MCF 10A (cell line): ENCODE data around the gene USP48. TPM values are rescaled to one million over a fixed set of nuclear protein-coding genes. Genes with fewer than 3 reads are reported as not detected.

Experiments
- BruUV-seq: library from RNA; stranded (reverse); fragments of 400-500 nt; replicated peaks from 2 replicates; lab custom pipeline; 2021; lab: Mats Ljungman, UMichigan
- CTCF ChIA-PET: fragments of 300-600 bp; sonication (Branson Sonifier 250); formaldehyde crosslinking; extraction: SDS; loops from one replicate; lab custom pipeline; 2021; ENCODE audit warnings: antibody characterized with exemption, inconsistent platforms; lab: Yijun Ruan, JAX
- POLR2A ChIA-PET: fragments of 300-600, 350-650 bp; sonication (Branson Sonifier 250); formaldehyde crosslinking; extraction: SDS; loops from one replicate; lab custom pipeline; 2020; ENCODE audit warnings: antibody characterized with exemption, inconsistent platforms; lab: Yijun Ruan, JAX
- DNase-seq: peaks from one replicate; pipeline ENCODE4 v3.0.0-alpha.2; 2018; ENCODE audit not compliant: unreplicated experiment
- H3K27ac Mint-ChIP-seq: one replicate; pipeline ENCODE4 v1.8.0; 2022; ENCODE audit warnings: mild to moderate bottlenecking, low read depth, mixed read lengths; ENCODE audit not compliant: unreplicated experiment
- H3K27me3 Mint-ChIP-seq: one replicate; pipeline ENCODE4 v1.8.0; 2022; ENCODE audit warnings: mixed read lengths; ENCODE audit not compliant: insufficient read depth, unreplicated experiment
- H3K36me3 Mint-ChIP-seq: one replicate; pipeline ENCODE4 v1.8.0; 2022; ENCODE audit warnings: mild to moderate bottlenecking, moderate library complexity, mixed read lengths; ENCODE audit not compliant: insufficient read depth, unreplicated experiment
- H3K4me1 Mint-ChIP-seq: one replicate; pipeline ENCODE4 v1.8.0; 2022; ENCODE audit warnings: mixed read lengths; ENCODE audit not compliant: insufficient read depth, unreplicated experiment
- H3K4me3 Mint-ChIP-seq: one replicate; pipeline ENCODE4 v1.8.0; 2022; ENCODE audit warnings: mild to moderate bottlenecking, moderate library complexity, mixed read lengths; ENCODE audit not compliant: unreplicated experiment
- H3K9me3 Mint-ChIP-seq: one replicate; pipeline ENCODE4 v1.8.0; 2022; ENCODE audit warnings: mixed read lengths; ENCODE audit not compliant: unreplicated experiment
- CTCF ChIP-seq: fragments of 200-600 bp; IDR thresholded peaks from one replicate; pipeline ENCODE4 v1.8.0; 2022; ENCODE audit warnings: antibody characterized with exemption, mild to moderate bottlenecking; ENCODE audit not compliant: unreplicated experiment
- intact Hi-C: fragments of 100-400 bp; cut with micrococcal nuclease; formaldehyde crosslinking; loops from 2 replicates; pipeline ENCODE4 v1.14.1; 2022
- total RNA-seq: library from RNA; stranded (reverse); gene quantifications from 2 replicates; pipeline ENCODE4 v1.2.3, GENCODE V29; 2022

USP48 gene
- total RNA-seq, 1 experiment from 2014 or later = 64.8 TPM

GRCh38 chr1:21667348-21668231, 115.4 kb downstream of the USP48 start:
- H3K36me3 Mint-ChIP-seq = peaks cover 17% of the 10 kb centered on the region
- DNase-seq = no peak
- H3K27me3 Mint-ChIP-seq = no peaks in the 10 kb centered on the region
- ChIA-PET POLR2A (interaction anchor here (0.6 kb wide), 1 partner anchor 31 kb away, joined by 3 read pairs; no protein-coding TSS in a partner anchor), CTCF (no interaction called here)
- no peaks in the 10 kb centered on the region for H3K9me3 Mint-ChIP-seq
- no TSS peak for BruUV-seq
- H3K4me1 Mint-ChIP-seq = no peaks in the 10 kb centered on the region
- TF ChIP-seq CTCF = no peak
- intact Hi-C loops = no loop called here
- no peak overlapping the region for H3K4me3 Mint-ChIP-seq
- H3K27ac Mint-ChIP-seq = no peak overlapping the region

- no peak for TF ChIP-seq CTCF
- intact Hi-C loops = no loop called here
- H3K36me3 Mint-ChIP-seq = peaks cover 12% of the 10 kb centered on the region
- no peaks in the 10 kb centered on the region for H3K9me3 Mint-ChIP-seq
- ChIA-PET POLR2A (no interaction called here), CTCF (no interaction called here)
- no TSS peak for BruUV-seq
- no peaks in the 10 kb centered on the region for H3K4me1 Mint-ChIP-seq
- no peak for DNase-seq
- no peak overlapping the region for H3K27ac Mint-ChIP-seq
- H3K27me3 Mint-ChIP-seq = peaks cover 4% of the 10 kb centered on the region
- H3K4me3 Mint-ChIP-seq = no peak overlapping the region
Observed at GRCh38 chr1:21666576-21667320, 116.2 kb downstream of the USP48 start.

- DNase-seq = peak; percentile 38
- CTCF ChIA-PET = no interaction called here
- Mint-ChIP-seq H3K27ac (no peak overlapping the region), H3K4me3 (no peak overlapping the region), H3K36me3 (peaks cover 6% of the 10 kb centered on the region), H3K27me3 (peaks cover 12% of the 10 kb centered on the region), H3K9me3 (no peaks in the 10 kb centered on the region), H3K4me1 (no peaks in the 10 kb centered on the region)
- POLR2A ChIA-PET = no interaction called here
- no peak for TF ChIP-seq CTCF
- intact Hi-C loops = no loop called here
- BruUV-seq = no TSS peak
Observed at GRCh38 chr1:21665711-21666575, 117.0 kb downstream of the USP48 start.
